KMS-11 (cell line): ENCODE data around the gene CD46.
A peak's percentile ranks its signal among the peaks of the same experiment; 100 is the strongest.
"Not testable (repeated sequence)": the region's sequence is repeated elsewhere in the genome, so short reads cannot be mapped to it uniquely, and the experiment has no call there.

ENCODE experiments used
- H2AFZ ChIP-seq: fragments of 200-600 bp; sonication (generic); 2 replicates; pipeline ENCODE4 v1.6.1; 2016; ENCODE audit warnings: antibody characterized with exemption, mixed run types, low read depth
- H3K27ac ChIP-seq: fragments of 200-600 bp; sonication (generic); 2 replicates; pipeline ENCODE4 v1.6.1; 2016; ENCODE audit warnings: mild to moderate bottlenecking, mixed run types
- H3K27me3 ChIP-seq: fragments of 200-600 bp; sonication (generic); 2 replicates; pipeline ENCODE4 v1.6.1; 2017; ENCODE audit warnings: mild to moderate bottlenecking, low read depth, mixed run types, moderate library complexity; ENCODE audit not compliant: insufficient read depth
- H3K36me3 ChIP-seq: fragments of 200-600 bp; sonication (generic); 2 replicates; pipeline ENCODE4 v1.6.1; 2017; ENCODE audit warnings: mild to moderate bottlenecking, mixed run types; ENCODE audit not compliant: insufficient read depth
- H3K4me1 ChIP-seq: fragments of 200-600 bp; sonication (generic); 2 replicates; pipeline ENCODE4 v1.6.1; 2016; ENCODE audit warnings: mild to moderate bottlenecking, low read depth, mixed run types; ENCODE audit not compliant: poor library complexity, severe bottlenecking
- H3K4me2 ChIP-seq: fragments of 200-600 bp; sonication (generic); 2 replicates; pipeline ENCODE4 v1.7.0; 2016; ENCODE audit warnings: mild to moderate bottlenecking, mixed run types
- H3K4me3 ChIP-seq: fragments of 200-600 bp; sonication (generic); IDR thresholded peaks from 2 replicates; pipeline ENCODE4 v1.6.1; 2017; ENCODE audit warnings: low read depth, low read length, mixed read lengths; ENCODE audit not compliant: insufficient read depth
- H3K79me2 ChIP-seq: fragments of 200-600 bp; sonication (generic); 2 replicates; pipeline ENCODE4 v1.6.1; 2016; ENCODE audit warnings: low read depth, mixed run types; ENCODE audit not compliant: insufficient read depth
- H3K9ac ChIP-seq: fragments of 200-600 bp; sonication (generic); 2 replicates; pipeline ENCODE4 v1.6.1; 2016; ENCODE audit warnings: mild to moderate bottlenecking, mixed run types
- H4K20me1 ChIP-seq: fragments of 200-600 bp; sonication (generic); 2 replicates; pipeline ENCODE4 v1.6.1; 2016; ENCODE audit warnings: mild to moderate bottlenecking, mixed run types; ENCODE audit not compliant: insufficient read depth
- TF ChIP-seq, protein P1 (sequence below): fragments of 200-600 bp; sonication (generic); conservative IDR thresholded peaks from 2 replicates; pipeline ENCODE4 v1.6.1; 2017; ENCODE audit warnings: low read depth, mild to moderate bottlenecking, antibody characterized with exemption, low read length, moderate library complexity, mixed read lengths

Gene CD46

DNA sequence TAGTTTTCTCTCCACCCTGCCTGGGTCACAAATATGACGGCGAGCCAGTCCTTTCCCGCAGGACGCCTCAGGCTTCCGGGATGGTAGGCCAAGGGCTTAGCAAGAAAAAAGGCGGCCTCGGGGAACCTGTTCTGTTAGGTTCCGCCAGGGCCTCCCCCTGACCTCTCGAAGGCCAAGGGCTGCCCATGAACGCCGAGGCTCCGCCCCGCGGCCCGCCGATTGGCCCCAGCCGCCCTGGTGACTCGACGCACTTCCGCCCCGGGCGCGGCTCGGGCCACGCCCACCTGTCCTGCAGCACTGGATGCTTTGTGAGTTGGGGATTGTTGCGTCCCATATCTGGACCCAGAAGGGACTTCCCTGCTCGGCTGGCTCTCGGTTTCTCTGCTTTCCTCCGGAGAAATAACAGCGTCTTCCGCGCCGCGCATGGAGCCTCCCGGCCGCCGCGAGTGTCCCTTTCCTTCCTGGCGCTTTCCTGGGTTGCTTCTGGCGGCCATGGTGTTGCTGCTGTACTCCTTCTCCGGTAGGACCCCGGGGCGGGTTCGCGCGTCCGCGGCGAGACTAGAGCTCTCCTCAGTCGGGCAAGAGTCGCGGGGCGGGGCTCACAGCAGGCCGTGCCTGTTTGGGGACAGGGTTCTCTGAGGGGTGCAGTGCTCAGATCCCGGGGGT is at the start of gene CD46:
CD46 (plus strand) TSS at position 265 of the 666 bp plus-strand sequence; CDS start at position 424, 159 bp downstream.
- peaks cover 43% of the 10 kb centered on the region for H3K4me1 ChIP-seq
- H3K36me3 ChIP-seq, result no peaks in the 10 kb centered on the region
- peak within 1 kb of the TSS; percentile 80 for H3K27ac ChIP-seq
- H3K4me2 ChIP-seq, result peak within 1 kb of the TSS; percentile 81
- H3K9ac ChIP-seq, result peak within 1 kb of the TSS; percentile 72
- H3K4me3 ChIP-seq, result peak within 1 kb of the TSS; percentile 99
- H3K79me2 ChIP-seq, result peaks cover 49% of the 10 kb centered on the region
- H2AFZ ChIP-seq, result peak within 1 kb of the TSS; percentile 85
- H3K27me3 ChIP-seq, result no peaks in the 10 kb centered on the region
- H4K20me1 ChIP-seq, result peaks cover 7% of the 10 kb centered on the region; the same call in 1 of the 2 replicates
- TF ChIP-seq, protein P1, sequence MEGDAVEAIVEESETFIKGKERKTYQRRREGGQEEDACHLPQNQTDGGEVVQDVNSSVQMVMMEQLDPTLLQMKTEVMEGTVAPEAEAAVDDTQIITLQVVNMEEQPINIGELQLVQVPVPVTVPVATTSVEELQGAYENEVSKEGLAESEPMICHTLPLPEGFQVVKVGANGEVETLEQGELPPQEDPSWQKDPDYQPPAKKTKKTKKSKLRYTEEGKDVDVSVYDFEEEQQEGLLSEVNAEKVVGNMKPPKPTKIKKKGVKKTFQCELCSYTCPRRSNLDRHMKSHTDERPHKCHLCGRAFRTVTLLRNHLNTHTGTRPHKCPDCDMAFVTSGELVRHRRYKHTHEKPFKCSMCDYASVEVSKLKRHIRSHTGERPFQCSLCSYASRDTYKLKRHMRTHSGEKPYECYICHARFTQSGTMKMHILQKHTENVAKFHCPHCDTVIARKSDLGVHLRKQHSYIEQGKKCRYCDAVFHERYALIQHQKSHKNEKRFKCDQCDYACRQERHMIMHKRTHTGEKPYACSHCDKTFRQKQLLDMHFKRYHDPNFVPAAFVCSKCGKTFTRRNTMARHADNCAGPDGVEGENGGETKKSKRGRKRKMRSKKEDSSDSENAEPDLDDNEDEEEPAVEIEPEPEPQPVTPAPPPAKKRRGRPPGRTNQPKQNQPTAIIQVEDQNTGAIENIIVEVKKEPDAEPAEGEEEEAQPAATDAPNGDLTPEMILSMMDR, result no peak

DNA sequence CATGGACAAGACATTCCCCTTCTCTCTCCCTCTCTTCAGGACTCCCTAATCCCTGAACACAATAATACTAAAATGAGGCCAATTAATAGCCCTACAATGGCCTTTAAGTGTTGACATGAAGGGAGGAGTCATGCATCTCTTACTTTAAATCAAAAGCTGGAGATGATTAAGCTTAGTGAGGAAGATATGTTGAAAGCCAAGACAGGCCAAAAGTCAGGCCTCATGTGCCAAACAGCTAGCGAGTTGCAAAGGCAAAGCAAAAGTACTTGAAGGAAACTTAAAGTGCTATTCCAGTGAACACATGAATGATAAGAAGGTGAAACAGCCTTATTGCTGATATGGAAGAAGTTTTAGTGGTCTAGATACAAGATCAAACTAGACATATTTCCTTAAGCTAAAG is 49.5 kb upstream of the CD46 start:
- H3K27me3 ChIP-seq, result no peaks in the 10 kb centered on the region
- no peaks in the 10 kb centered on the region for H3K36me3 ChIP-seq
- TF ChIP-seq, protein P1, result no peak
- no peaks in the 10 kb centered on the region for H3K79me2 ChIP-seq
- no peak overlapping the region for H3K27ac ChIP-seq
- H3K4me2 ChIP-seq, result no peak overlapping the region
- H4K20me1 ChIP-seq, result no peaks in the 10 kb centered on the region
- H3K9ac ChIP-seq, result no peak overlapping the region
- H3K4me1 ChIP-seq, result no peaks in the 10 kb centered on the region
- H3K4me3 ChIP-seq, result no peak overlapping the region
- no peak overlapping the region for H2AFZ ChIP-seq

DNA sequence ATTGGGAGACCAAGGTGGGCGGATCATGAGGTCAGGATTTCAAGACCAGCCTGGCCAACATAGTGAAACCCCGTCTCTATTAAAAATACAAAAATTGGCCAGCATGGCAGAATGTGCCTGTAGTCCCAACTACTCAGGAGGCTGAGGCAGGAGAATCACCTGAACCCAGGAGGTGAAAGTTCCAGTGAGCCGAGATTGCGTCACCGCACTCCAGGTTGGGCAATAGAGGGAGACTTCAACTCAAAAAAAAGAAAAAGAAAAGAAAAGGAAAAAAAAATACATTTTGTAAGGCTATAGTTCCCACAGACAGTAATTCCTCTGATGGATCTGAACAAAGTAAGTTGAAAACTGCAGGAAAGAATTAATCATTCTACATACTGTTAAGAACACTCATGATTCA is 48.1 kb upstream of the CD46 start:
- no peaks in the 10 kb centered on the region for H3K4me1 ChIP-seq
- H3K4me2 ChIP-seq, result no peak overlapping the region
- no peak overlapping the region for H3K4me3 ChIP-seq
- no peak overlapping the region for H3K9ac ChIP-seq
- H4K20me1 ChIP-seq, result no peaks in the 10 kb centered on the region
- TF ChIP-seq, protein P1, result no peak
- H3K36me3 ChIP-seq, result no peaks in the 10 kb centered on the region
- H3K27ac ChIP-seq, result no peak overlapping the region
- H2AFZ ChIP-seq, result no peak overlapping the region
- no peaks in the 10 kb centered on the region for H3K79me2 ChIP-seq
- no peaks in the 10 kb centered on the region for H3K27me3 ChIP-seq

DNA sequence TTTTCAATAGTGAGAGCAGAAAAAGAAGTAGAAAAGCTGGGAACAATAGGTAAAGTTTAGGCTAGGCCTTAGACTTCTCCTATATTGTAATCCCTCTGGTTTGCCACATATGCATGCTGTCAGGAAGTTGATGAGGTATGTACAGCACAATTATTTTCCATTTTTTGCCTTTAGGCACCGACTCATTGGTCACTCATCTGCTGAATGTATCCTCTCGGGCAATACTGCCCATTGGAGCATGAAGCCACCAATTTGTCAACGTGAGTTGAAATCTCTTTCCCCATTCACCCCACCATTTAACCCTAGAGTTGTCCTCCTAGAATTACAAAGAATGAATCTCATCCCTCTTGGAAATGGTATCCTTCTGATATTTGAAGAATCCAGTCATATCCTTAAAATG is 43.9 kb upstream of the CD46 start:
- not testable (repeated sequence) for H3K79me2 ChIP-seq, H3K27me3 ChIP-seq, H3K36me3 ChIP-seq, H3K9ac ChIP-seq, H4K20me1 ChIP-seq, H3K4me1 ChIP-seq, H3K4me2 ChIP-seq, H2AFZ ChIP-seq, H3K4me3 ChIP-seq, H3K27ac ChIP-seq

DNA sequence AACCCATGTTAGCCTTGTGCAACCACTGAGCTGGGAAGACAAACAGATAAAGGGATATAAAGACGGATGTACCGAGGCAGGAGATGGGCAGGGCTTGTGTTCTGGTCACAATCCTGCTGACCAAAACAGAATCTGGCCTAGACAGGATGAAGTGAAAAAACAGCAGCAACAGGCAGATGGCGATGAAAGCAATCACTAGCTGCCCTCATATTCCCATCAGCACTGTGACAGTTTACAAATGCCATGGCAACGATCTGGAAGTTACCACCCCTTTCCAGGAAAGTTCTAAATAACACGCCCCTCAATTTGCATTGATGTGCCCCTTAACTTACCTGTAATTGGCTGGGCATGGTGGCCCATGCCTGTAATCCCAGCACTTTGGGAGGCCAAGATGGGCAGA is 40.6 kb upstream of the CD46 start:
- Histone ChIP-seq H3K9ac (no peak overlapping the region), H2AFZ (no peak overlapping the region), H3K36me3 (no peaks in the 10 kb centered on the region), H3K27ac (no peak overlapping the region), H3K4me3 (no peak overlapping the region), H3K4me2 (no peak overlapping the region), H3K79me2 (no peaks in the 10 kb centered on the region), H3K27me3 (no peaks in the 10 kb centered on the region), H4K20me1 (no peaks in the 10 kb centered on the region), H3K4me1 (no peaks in the 10 kb centered on the region)
- TF ChIP-seq, protein P1, result no peak

DNA sequence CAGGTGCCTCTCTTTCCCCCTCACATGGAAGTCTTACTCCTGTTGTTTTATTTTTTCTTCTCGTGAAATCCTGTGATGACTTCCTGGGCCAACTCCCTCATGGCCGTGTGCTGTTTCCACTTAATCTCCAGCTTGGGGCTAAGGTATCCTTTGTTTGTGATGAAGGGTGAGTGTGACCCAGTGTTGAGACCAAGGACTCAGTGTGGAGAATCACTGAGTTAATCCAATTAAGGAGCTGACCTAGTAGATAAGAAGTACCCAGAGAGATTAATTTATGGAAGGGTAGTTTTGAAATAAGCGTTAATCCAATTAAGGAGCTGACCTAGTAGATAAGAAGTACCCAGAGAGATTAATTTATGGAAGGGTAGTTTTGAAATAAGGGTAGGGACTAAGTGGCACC is 39.2 kb upstream of the CD46 start:
- H3K4me1 ChIP-seq, H2AFZ ChIP-seq, H3K27me3 ChIP-seq, H3K36me3 ChIP-seq, H3K9ac ChIP-seq, H3K4me2 ChIP-seq, H4K20me1 ChIP-seq, H3K79me2 ChIP-seq, H3K27ac ChIP-seq, H3K4me3 ChIP-seq: not testable (repeated sequence)
